GM12873 (cell line): Measurements from ENCODE around the gene ATG9B.

ENCODE experiments used
- TF ChIP-seq, protein P1 (sequence below): IDR thresholded peaks from 2 replicates; pipeline ENCODE4 v1.5.1; 2012; ENCODE audit warnings: low read depth, mild to moderate bottlenecking, moderate library complexity, low read length, control low read depth; ENCODE audit not compliant: insufficient read depth; ENCODE audit errors: missing control alignments

The ATG9B gene, protein sequence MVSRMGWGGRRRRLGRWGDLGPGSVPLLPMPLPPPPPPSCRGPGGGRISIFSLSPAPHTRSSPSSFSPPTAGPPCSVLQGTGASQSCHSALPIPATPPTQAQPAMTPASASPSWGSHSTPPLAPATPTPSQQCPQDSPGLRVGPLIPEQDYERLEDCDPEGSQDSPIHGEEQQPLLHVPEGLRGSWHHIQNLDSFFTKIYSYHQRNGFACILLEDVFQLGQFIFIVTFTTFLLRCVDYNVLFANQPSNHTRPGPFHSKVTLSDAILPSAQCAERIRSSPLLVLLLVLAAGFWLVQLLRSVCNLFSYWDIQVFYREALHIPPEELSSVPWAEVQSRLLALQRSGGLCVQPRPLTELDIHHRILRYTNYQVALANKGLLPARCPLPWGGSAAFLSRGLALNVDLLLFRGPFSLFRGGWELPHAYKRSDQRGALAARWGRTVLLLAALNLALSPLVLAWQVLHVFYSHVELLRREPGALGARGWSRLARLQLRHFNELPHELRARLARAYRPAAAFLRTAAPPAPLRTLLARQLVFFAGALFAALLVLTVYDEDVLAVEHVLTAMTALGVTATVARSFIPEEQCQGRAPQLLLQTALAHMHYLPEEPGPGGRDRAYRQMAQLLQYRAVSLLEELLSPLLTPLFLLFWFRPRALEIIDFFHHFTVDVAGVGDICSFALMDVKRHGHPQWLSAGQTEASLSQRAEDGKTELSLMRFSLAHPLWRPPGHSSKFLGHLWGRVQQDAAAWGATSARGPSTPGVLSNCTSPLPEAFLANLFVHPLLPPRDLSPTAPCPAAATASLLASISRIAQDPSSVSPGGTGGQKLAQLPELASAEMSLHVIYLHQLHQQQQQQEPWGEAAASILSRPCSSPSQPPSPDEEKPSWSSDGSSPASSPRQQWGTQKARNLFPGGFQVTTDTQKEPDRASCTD

DNA sequence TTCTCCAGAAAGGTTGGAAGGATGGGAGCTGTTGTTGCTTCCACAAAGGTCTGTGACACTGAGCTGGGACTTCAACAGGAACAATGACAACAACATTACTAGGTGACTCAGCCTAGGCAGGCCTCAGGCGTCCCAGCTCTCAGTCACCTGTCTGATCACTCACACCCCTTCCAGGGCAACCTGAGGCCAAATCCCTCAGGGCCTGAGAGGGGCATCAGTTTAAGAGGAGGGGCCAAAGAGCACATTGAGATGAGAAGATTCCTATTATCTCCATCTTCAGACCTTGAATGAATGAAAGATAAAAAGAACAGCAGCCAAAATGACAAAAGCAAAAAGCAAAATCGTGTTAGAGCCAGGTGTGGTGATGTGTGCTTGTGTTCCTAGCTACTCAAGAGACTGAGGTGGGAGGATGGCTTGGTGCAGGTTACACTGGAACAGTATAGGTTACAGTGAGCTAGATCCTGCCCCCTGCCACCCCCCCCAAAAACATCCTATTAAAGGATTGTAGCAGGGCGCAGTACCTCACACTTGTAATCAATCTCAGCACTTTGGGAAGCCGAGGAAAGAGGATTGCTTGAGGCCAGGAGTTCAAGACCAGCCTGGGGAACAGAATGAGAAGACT, at the start of gene ATG9B:
Gene ATG9B (minus strand): TSS at position 60 of the 622 bp plus-strand sequence. CDS start 71 bp downstream, outside the sequence.
- TF ChIP-seq, protein P1, sequence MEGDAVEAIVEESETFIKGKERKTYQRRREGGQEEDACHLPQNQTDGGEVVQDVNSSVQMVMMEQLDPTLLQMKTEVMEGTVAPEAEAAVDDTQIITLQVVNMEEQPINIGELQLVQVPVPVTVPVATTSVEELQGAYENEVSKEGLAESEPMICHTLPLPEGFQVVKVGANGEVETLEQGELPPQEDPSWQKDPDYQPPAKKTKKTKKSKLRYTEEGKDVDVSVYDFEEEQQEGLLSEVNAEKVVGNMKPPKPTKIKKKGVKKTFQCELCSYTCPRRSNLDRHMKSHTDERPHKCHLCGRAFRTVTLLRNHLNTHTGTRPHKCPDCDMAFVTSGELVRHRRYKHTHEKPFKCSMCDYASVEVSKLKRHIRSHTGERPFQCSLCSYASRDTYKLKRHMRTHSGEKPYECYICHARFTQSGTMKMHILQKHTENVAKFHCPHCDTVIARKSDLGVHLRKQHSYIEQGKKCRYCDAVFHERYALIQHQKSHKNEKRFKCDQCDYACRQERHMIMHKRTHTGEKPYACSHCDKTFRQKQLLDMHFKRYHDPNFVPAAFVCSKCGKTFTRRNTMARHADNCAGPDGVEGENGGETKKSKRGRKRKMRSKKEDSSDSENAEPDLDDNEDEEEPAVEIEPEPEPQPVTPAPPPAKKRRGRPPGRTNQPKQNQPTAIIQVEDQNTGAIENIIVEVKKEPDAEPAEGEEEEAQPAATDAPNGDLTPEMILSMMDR, result no peak

DNA sequence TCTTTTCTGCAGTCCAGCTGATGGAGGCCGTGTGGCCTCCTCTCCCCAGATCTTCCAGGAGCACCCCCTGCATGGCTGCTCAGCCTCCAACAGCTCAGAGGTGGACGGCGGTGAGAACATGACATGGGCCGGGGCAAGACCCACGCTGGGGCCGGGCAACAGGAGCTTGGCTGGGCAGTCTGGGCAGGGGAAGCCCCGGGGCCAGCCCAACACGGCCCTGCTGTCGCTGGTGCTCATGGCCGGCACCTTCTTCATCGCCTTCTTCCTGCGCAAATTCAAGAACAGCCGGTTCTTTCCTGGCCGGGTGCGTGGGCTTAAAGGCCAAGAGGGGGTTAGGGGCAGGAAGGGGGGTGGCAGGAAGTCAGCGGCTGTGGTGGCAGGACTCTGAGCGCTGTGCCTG, 49.7 kb upstream of the ATG9B start:
- TF ChIP-seq, protein P1, result no peak

DNA sequence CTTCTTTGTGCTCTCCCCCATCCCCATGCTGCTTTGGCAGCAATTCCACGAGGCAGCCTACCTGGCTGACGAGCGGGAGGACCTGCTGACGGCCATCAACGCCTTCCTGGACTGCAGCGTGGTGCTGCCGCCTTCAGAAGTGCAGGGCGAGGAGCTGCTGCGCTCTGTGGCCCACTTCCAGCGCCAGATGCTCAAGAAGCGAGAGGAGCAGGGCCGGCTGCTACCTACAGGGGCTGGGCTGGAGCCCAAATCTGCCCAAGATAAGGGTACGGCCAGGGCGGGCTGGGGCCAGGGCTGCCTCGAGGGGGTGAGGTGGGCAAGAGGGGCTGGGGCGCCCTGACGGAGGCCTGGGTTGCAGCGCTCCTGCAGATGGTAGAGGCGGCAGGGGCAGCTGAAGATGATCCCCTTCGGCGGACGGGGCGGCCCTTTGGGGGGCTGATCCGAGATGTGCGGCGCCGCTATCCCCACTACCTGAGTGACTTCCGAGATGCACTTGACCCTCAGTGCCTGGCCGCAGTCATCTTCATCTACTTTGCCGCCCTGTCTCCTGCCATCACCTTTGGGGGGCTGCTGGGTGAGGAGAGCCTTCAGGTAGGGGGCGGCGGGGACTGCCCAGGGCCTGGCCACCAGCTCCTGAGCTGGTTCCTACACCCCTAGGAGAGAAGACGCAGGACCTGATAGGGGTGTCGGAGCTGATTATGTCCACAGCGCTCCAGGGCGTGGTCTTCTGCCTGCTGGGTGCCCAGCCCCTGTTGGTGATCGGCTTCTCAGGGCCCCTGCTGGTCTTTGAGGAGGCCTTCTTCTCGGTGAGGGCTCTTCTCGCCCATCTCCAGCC, 47.0 kb upstream of the ATG9B start:
- TF ChIP-seq, protein P1, result no peak

DNA sequence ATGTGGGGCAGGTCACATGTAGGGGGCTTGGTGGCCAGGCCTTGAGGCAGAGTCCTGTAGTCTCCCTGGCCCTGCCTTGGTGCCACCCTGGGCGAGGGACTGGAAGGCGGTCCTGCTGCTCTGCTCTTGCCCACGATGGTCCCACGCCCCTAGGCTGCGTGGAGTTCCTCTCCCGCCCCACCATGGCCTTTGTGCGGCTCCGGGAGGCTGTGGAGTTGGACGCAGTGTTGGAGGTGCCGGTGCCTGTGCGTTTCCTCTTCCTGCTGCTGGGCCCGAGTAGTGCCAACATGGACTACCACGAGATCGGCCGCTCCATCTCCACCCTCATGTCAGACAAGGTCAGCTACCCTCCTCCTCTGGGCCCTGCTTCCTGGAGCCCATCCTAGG, 46.3 kb upstream of the ATG9B start:
- TF ChIP-seq, protein P1, result no peak

DNA sequence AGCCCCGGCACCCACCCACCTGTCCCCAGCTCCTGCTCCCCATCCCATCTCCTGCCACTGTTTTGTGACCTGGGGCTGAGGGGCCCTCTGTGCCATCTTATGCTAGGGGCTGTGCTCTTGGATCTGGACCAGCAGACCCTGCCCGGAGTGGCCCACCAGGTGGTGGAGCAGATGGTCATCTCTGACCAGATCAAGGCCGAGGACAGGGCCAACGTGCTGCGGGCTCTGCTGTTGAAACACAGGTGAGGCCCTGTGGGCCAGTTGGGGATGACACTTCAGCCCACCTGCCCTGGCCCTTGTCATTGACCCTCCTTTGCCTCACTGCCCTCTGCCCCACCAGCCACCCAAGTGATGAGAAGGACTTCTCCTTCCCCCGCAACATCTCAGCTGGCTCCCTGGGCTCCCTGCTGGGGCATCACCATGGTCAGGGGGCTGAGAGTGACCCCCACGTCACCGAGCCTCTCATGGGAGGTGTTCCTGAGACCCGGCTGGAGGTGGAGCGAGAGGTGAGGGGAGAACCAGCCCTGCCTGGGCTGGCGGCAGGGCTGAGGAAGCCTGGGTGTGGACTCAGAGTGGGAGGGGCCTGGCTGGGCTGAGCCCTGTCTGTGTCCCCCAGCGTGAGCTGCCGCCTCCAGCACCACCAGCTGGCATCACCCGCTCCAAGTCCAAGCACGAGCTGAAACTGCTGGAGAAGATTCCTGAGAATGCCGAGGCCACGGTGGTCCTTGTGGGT, 45.7 kb upstream of the ATG9B start:
- TF ChIP-seq, protein P1, result no peak

DNA sequence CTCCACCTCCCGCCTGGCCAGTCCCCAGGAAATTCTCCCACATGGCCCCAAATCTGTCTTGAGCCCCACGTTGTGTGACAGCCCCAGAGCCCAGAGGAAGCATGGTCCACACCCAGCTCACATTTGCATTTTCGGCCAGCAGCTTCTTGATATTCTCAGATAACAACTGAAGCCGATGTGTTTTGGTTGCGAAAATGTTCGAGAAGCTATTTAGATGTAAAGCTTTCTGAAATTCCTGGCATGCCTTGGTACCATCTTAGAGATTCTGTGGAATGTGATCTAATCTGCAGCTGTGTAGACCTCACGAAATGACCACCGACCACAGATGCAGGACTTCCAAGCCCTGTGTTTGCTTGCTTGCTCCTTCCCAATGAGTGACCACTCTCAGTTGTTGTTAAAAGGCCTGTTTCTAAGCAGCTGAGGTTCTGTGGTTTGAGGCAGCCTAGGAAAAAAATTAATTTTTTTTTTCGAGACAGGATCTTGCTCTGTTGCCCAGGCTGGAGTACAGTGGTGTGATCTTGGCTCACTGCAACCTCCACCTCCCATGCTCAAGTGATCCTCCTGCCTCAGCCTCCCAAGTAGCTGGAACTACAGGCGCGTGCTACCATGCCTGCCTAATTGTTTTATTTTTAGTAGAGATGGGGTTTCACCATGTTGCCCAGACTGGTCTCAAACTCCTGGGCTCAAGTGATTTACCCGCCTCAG, 43.9 kb upstream of the ATG9B start:
- TF ChIP-seq, protein P1, result no peak
